Dermis microvascular lymphatic vessel endothelial cell (primary cell): ENCODE results near the gene MAN1C1. TPM values are rescaled to one million over a fixed set of nuclear protein-coding genes. Genes with fewer than 3 reads are reported as not detected.

Experiments
- DNase-seq, 2 donors: peaks; one replicate each; pipeline versions ENCODE4 v3.0.0 to v3.0.0-alpha.2; 2010; ENCODE audit warnings: low read depth in 2 of 2
- total RNA-seq: library from RNA; depleted of rRNA; stranded (reverse); fragments of >200 nt; gene quantifications from 2 replicates; pipeline ENCODE4 v1.2.1, GENCODE V29; 2014

MAN1C1 gene
- total RNA-seq, 1 donor from 2014 or later = 0.26 TPM

- DNase-seq = no peak
These were observed 3.5 kb upstream of the MAN1C1 start for GRCh38 chr1:25613091-25613490.

- DNase-seq = no peak
These were observed 2.0 kb upstream of the MAN1C1 start for GRCh38 chr1:25614501-25615171.

GRCh38 chr1:25615172-25615541, 1.4 kb upstream of the MAN1C1 start:
- DNase-seq = no peak

- no peak for DNase-seq
These were observed 962 bp upstream of the MAN1C1 start for GRCh38 chr1:25615563-25616094.

- DNase-seq = no peak
These were observed 515 bp downstream of the MAN1C1 start for GRCh38 chr1:25616987-25617624.

- DNase-seq = no peak
These were observed 1.2 kb downstream of the MAN1C1 start for GRCh38 chr1:25617625-25618432.

- DNase-seq = no peak
These were observed 1.8 kb downstream of the MAN1C1 start for GRCh38 chr1:25618433-25618808.

- peak in 1 of 2 donors; percentile 35 for DNase-seq
These were observed 2.7 kb downstream of the MAN1C1 start for GRCh38 chr1:25619101-25619890.

- DNase-seq = no peak
These were observed 3.6 kb downstream of the MAN1C1 start for GRCh38 chr1:25620211-25620610.

GRCh38 chr1:25620701-25621350, 4.2 kb downstream of the MAN1C1 start:
- DNase-seq = no peak

- no peak for DNase-seq
These were observed 5.3 kb downstream of the MAN1C1 start for GRCh38 chr1:25621876-25622275.

GRCh38 chr1:25622531-25622930, 5.9 kb downstream of the MAN1C1 start:
- DNase-seq = no peak

- DNase-seq = no peak
These were observed 6.4 kb downstream of the MAN1C1 start for GRCh38 chr1:25623007-25623406.

GRCh38 chr1:25623731-25624130, 7.1 kb downstream of the MAN1C1 start:
- no peak for DNase-seq

GRCh38 chr1:25624156-25624555, 7.6 kb downstream of the MAN1C1 start:
- DNase-seq = no peak

- DNase-seq = no peak
These were observed 8.0 kb downstream of the MAN1C1 start for GRCh38 chr1:25624604-25625003.

GRCh38 chr1:25626018-25626417, 9.4 kb downstream of the MAN1C1 start:
- no peak for DNase-seq

- no peak for DNase-seq
These were observed 12.3 kb downstream of the MAN1C1 start for GRCh38 chr1:25628741-25629421.

GRCh38 chr1:25629836-25630235, 13.2 kb downstream of the MAN1C1 start:
- no peak for DNase-seq

- no peak for DNase-seq
These were observed 15.3 kb downstream of the MAN1C1 start for GRCh38 chr1:25631750-25632485.
